HG02943 (cell line): ENCODE data around the gene FNBP1.
"Not testable (repeated sequence)": the region's sequence is repeated elsewhere in the genome, so short reads cannot be mapped to it uniquely, and the experiment has no call there.

Source experiments
- ATAC-seq: cut with Tn5 transposase; IDR thresholded peaks from one replicate; pipeline ENCODE4 v1.9.1; 2021; ENCODE audit warnings: mild to moderate bottlenecking, low read depth, moderate library complexity; ENCODE audit not compliant: unreplicated experiment

Gene FNBP1

DNA sequence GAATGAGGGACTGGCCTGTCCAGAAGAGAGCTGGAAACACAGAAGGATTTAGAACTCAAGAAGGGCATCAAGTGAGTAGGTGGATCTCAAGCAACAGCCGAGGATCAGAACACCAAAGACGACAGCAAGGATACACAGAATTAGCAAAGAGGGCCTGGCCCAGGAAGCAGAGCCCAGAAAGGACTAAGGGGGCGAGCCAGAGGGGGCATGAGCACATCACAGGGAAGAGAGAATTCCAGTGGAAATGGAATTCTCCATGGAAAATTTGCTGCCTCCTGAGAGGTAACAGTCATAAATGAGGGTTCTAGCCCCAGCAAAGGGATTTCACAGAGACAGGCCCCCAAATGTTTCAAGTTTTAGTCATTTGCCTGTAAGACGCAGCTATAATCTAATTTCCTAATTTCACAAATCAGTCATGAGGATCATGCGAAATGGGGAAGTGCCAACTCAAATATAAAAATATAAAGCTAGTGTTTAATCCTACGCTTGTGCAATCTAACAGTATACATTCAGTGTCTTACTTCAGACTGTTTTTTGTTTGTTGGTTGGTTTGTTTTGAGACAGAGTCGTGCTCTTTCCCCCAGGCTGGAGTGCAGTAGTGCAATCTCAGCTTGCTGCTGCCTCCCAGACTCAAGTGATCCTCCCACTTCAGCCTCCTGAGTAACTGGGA lies 46.7 kb downstream of the FNBP1 start:
- no peak for ATAC-seq

DNA sequence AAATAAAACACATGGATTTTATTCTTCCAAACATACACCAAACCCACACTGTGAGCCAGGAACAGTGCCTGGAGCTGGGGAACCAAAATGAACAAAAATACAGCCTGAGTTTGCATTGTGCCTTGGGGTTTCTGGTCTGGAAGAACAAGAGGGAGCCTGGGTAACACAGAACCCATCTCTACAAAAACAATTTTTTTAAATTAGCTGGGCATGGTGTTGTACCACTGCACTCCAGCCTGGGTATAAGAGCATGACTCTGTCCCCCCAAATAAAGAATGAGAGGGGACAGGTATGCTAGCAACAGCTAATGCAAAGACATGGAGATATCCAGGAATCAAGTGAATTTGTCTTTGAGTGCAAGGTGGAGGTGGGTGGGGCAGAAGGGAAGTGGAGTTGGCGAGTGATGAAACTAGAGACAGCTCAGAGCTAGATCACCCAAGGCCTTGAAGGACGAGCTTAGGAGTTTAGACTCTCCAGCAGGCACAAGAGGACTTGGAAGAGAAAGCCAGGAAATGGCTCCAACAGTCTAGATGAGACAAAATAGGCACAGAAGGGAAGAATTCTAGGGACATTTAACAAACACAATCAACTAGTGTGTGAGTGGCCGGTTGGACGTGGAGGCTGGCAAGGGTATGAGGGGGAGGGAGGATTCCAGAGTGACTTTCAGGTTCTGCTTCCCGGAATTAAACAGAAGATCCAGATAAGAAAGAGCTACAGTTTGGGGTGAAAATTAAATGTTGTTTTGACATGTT lies 47.4 kb downstream of the FNBP1 start:
- ATAC-seq = no peak

DNA sequence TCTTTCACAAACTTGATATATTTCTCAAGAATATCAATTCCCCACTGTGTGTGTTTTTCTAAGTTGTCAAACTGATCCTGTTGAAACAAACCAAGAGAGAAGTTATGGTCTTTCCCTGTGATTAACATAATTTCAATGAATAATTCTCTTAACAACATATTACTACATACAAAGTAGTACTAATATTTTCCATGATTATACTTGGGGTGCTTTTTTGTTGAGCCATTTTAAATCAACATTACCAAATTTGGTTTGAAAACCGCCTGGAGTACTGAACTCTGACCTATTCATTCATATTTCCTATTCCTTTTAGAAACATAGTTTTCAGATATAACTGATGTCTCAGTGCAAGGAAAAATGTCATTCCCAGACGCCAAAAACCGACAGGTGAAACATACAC lies 48.1 kb downstream of the FNBP1 start:
- ATAC-seq = no peak

DNA sequence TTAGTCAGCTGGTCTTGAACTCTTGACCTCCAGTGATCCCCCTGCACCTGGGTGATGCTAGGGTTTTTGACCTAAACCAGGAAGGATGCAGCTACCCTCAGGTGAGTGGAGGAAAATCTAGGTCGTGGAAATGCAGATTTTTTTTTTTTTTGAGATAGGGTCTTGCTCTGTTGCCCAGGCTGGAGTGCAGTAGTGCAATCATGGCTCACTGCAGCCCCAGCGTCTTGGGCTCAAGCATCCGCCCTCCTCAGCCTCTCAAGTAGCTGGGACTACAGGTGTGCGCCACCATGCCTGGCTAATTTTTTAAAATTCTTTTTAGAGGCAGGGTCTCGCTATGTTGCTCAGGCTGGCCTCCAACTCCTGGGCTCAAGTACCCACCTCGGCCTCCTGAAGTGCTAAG lies 51.9 kb downstream of the FNBP1 start:
- not testable (repeated sequence) for ATAC-seq

DNA sequence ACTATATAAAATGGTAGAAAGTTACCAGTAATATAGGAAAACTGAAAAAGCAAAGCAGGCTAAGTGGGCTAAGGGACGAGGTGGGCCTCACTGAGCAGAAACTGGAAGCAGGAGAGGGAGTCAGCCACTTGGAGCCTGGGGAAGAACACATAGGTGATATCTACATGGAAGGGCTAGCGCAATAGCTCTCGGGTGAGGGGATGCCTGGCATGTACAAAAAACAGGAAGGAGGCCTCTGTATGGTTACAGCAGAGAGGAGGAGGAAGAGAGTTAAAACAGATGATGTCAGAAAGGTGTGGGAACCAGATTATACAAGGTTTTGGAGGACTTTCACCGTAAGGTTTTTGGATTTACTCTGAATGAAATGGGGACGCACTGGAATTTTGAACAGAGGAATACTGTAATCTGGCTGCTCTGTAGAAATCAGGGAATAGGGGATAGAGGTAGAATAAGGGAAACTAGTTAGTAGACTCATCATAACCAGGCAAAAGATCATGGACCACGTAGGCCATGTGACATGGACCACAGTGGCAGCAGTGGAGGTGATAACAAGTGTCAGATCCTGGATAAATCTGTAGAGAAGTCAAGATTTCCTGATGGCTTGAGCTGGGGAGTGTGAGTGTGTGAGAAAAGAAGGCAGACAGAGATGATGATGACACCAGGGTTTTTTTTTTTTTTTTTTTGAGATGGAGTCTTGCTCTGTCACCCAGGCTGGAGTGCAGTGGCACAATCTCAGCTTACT lies 52.5 kb downstream of the FNBP1 start:
- ATAC-seq = no peak

DNA sequence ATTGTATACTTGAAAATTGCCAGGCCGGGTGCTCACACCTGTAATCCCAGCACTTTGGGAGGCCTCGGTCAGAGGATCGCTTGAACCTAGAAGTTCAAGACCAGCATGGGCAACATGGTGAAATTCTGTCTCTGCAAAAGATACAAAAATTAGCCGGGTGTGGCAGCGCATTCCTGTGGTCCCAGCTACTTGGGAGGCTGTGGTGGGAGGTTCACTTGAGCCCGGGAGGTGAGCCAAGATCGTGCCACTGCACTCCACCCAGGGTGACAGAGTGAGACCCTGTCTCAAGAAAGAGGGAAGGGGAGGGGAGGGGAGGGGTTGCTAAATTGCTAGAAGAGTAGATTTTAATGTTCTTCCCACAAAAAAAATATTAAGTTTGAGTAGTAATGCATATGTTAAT lies 53.2 kb downstream of the FNBP1 start:
- ATAC-seq = no peak

DNA sequence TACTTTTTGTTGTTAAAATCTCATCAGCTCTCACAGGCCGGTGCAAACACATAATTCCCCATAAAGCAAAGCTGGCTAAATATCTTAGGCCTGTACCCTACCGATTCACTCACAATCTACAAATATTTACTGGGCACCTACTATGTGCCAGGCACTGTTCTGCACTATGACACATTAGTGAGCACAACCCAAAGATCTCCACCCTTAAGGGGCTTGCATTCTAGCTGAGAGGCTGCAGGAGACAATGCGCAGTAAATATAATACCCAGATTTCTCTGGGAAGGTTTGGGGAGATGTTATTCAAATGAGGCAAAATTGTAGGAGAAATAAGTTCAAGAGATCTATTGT lies 53.7 kb downstream of the FNBP1 start:
- no peak for ATAC-seq

DNA sequence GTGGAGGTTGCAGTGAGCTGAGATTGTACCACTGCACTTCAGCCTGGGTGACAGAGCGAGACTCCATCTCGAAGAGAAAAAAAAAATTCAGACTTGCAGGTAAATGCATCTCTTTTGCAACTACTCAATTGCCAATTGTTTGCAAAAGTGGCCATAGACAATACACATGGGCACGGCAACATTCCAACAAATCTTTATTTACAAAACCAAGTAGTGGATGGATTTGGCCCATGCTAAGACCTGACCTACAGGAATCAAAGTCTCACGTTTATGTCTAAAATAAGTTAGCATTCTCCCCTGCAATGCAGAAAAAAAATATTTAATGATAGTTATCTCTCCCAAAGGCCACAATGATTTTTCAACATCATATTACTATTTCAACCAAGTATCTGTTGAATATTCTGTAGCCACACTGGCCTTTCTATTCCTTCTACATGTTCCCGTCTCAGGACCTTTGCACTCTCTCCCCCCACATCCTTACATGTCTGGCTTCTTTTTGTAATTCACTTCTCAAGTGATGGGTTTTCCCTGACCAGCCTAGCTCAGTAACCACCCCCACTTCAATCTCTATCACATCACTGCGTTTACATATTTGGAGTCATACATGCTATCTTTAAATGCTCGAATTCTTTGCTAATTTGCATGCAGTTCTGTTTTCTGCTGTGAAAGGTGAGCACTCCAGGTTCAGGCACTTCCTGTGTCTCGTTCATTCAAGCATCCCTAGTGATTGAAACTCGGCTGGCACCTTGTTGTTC lies 54.2 kb downstream of the FNBP1 start:
- ATAC-seq = peak; percentile 46

DNA sequence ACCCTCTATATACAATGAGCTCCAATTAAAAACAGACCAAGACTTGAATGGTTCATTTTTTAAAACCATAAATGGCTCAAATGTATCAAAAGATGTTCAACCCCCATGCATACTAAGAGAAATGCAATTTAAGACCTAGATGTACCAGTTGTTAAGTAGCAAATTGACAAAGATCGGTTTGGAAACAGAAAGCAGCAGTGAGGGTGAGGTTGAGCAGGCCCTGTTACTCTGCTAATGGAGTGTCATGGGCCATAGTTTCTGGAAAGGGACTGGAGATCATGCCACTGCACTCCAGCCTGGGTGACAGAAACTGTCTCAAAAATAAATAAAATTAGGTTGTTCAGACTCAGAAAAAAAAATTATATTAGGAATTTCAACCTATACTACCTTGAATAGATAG lies 55.0 kb downstream of the FNBP1 start:
- no peak for ATAC-seq

DNA sequence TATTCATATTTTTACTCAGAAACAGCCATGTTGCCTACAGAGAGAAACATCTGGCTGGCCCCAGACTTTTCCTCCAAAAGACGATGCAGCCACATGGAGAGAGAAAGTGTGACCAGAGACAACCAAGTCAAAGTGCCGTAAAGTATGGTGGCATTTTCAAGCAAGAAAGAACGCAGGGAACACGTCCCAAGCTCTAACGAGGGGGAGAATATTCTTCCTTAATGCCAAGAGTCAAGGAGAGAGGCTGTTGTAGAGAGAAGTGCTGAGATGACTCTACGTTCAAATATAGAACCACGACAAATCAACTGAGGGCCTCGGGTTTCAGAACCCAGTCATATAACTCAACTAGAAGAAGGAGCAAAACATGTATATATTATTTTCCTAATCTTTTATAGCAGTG lies 55.9 kb downstream of the FNBP1 start:
- no peak for ATAC-seq

DNA sequence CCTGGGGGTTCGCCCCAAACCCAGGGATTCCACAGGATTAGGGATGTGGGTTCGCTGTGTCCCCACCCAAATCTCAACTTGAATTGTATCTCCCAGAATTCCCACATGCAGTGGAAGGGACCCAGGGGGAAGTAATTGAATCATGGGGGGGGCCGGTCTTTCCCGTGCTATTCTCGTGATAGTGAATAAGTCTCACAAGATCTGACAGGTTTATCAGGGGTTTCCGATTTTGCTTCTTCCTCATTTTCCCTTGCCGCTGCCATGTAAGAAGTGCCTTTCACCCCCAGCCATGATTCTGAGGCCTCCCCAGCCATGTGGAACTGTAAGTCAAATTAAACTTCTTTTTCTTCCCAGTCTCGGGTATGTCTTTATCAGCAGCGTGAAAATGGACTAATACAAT lies 58.4 kb downstream of the FNBP1 start:
- not testable (repeated sequence) for ATAC-seq

DNA sequence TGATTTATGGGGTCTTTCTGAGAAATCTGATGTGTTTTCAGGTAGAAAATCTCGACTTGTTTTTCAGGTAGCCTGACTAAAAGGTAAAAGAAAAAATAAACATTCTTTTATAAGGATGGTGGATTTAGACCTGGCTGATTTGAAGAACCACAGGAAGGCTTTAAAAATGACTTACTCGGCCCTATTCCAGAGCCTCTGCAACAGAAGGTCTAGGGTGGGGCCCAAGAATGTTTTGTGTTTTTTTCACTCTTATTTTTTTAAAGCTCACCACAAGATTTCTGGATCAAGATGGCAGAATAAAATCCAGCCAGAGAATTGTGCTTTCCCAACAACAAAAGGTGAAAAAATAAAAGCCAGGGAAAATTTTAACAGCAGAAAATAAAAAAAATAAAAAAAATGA lies 59.1 kb downstream of the FNBP1 start:
- no peak for ATAC-seq

DNA sequence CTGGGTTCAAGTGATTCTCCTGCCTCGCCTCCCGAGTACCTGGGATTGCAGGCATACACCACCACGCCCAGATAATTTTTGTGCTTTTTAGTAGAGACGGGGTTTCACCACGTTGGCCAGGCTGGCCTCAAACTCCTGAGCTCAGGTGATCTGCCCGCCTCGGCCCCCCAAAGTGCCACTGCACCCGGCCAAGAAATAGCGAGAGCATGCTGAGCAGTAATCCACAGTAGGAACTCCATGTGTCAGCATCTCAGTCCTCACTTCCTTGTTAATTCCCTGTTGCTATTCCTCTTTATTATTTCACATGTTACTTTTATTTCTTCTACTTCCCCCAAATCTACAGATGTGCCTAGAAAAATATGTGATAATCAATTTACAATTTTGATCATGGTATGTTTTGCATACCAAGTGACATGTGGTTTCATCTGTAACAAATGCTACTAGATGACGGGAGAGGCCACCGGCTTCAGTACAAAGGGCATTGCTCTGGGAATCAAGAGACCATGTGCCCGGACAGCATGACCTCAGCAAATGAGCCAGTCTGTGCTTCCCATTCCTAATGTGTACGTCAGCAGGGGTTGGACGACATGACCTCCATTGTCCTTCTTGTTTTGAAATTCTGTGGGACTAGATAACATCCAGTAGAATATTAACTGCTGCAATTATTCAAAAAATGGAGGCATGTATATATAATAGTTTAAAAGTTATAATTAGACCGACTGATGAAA lies 61.6 kb downstream of the FNBP1 start:
- no peak for ATAC-seq

DNA sequence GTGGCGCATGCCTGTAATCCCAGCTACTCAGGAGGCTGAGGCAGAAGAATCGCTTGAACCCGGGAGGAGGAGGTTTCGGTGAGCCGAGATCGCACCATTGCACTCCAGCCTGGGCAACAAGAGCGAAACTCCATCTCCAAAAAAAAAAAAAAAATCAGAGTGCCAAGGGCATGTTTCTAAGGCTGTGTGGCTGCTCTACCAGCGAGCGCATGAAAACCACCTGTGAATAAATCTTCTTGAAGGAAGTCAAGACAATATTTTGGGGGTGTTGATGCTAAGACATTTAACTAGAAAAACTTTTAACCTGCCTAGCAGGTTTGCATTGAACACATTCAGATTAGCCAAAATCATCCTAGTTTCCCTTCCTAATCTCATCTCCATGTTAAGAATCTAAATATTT lies 62.8 kb downstream of the FNBP1 start:
- not testable (repeated sequence) for ATAC-seq

DNA sequence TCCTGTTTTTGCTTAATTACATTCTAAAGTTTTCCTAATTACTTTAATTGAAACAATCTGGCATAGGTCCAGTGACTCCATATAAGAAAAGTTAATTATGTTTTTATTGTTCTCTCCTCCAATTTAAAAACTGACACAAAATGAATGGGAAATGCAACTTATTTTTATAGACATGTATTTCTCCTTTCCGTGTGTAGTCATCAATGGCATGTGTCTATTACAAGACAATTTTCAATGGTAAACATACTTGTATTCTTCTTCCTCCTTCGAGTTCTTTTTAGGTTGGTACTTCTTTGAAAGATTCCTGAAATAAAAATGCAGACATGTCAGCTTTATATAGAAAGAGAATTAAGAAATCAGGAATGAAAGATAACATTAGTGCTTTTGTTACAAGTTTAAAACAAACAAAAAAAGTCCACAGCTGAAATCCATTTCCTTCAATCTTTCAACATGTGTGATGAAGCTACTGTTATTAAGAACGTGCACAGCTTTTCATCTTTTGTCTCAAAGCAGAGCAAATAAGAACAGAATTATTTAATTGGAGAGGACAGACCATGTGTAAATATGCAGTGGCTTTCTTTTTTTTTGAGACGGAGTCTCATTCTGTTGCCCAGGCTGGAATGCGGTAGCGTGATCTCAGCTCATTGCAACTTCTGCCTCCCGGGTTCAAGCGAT lies 63.8 kb downstream of the FNBP1 start:
- no peak for ATAC-seq

DNA sequence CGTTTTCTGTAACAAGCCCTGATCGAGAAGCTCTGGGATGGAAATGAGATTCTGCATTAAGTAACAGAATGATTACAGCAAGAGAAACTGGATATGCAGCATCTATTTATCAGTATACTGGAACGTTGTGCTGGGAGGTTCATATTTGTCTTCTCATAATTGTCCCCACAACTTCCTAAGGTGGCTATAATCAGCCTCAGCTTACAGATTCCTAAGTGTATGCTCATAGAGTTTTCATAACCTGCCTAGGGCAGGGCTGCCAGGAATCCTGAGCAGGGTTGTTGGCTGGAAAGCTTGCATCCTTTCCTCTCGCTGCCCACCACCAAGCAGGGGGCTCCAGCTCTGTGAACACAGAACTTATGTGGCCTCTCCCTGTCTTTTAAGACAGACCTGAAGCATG lies 70.2 kb downstream of the FNBP1 start:
- no peak for ATAC-seq

DNA sequence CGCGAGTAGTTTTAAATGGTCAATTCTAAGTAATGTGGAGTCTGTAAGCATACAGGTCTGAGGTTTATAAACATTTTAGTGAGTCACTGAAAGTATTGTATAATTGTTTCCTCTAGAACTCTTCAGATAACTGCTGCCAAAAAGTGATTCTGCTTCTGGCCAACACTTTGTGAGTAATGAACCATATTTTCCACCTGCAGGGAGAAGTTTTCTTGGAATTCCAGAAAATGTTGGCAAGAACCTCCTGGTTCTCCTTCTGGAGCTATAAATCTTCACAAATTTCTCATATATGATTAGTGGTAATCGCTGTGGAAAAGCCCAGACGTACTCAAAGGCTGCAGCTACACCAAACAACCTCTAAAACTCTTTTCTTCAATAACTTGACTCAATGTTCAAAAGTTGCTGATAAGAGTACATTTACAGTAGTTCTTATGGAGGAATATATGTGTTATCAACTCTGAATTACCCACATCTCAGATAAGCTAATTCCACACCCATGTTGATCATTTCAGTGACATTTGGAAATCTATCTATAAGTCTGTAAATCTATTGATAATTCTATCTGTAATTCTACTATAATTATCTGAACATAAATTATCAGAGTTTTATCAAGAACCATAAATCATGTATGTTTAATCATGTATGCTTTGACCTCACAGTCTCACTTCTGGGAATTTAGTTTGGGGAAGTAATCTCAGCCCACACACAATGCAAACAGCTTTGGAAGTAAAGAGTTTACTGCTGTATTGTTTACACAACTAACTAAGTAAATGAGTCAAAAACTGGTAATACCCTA lies 74.1 kb downstream of the FNBP1 start:
- no peak for ATAC-seq

DNA sequence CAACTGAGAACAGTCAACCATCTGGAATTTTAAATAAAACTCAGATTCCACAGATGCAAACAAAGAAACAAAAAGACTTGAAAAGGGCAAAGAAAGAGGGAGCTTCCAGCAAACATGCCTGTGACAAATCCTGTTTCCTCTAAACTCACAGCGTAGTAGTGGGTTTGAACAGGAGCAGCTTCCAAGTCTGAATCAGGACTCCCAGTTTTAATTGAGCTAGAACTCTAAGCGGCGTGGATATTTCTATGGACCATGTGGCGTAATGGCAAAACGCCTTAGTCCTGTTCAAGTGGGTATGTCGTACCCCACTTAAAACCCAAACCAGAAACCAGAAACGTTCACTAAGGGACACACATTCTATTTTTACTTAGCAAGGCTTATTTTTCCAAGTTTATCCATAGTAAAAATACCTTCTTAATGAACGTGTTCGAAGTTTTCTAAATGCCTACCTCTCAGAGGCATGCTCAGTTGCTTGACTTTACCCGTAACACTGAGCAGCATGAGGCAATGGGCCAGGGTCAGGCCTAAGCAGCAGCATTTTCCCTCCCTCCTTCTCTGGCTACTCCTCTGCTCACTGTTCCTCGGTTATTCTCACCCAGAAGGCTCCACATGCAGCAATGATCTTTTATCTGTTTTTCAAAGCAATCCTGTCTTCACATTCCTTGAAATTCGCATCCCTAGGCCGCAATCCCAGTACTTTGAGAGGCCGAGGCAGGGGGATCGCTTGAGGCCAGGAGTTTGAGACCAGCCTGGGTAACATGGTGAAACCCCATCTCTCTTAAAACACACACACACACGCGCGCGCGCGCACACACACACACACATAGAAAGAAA lies 77.9 kb downstream of the FNBP1 start:
- ATAC-seq = no peak
